Prostate gland (tissue), 2 donors: ENCODE measurements around the gene KLHL29. TPM values are rescaled to one million over a fixed set of nuclear protein-coding genes. Genes with fewer than 3 reads are reported as not detected.

Experiments used
- DNase-seq: peaks from one replicate; pipeline ENCODE4 v3.0.0-alpha.2; 2019; ENCODE audit warnings: low spot score
- H3K27ac ChIP-seq, 2 donors: fragments of 200-600 bp; sonication (generic); 2 replicates each; pipeline ENCODE4 v1.5.1; 2017 to 2019
- H3K27me3 ChIP-seq: fragments of 200-600 bp; sonication (generic); replicated peaks from 2 replicates; pipeline ENCODE4 v1.5.1; 2019; ENCODE audit not compliant: insufficient read depth
- H3K36me3 ChIP-seq, 2 donors: fragments of 200-600 bp; sonication (generic); 1 replicate in 1 of 2; 2 replicates in 1 of 2; pipeline versions ENCODE4 v1.5.1 to v1.8.1; 2017 to 2019
- H3K4me1 ChIP-seq: fragments of 200-600 bp; sonication (generic); replicated peaks from 2 replicates; pipeline ENCODE4 v1.5.1; 2019
- H3K4me3 ChIP-seq, 2 donors: fragments of 200-600 bp; sonication (generic); 2 replicates each; pipeline ENCODE4 v1.5.1; 2017 to 2019
- H3K9me3 ChIP-seq: fragments of 200-600 bp; sonication (generic); 2 replicates; pipeline ENCODE4 v1.5.1; 2017
- POLR2A ChIP-seq: fragments of 450-650 bp; IDR thresholded peaks from one replicate; pipeline ENCODE4 v1.6.1; 2016; ENCODE audit warnings: antibody characterized with exemption, mild to moderate bottlenecking
- POLR2AphosphoS5 ChIP-seq: sonication (generic); formaldehyde crosslinking; IDR thresholded peaks from one replicate; pipeline ENCODE4 v1.6.1; 2017; ENCODE audit warnings: antibody characterized with exemption
- WGBS: methylation state at CpG from one replicate; pipeline ENCODE4 v1.1.5; 2018; 5-methylcytosine and 5-hydroxymethylcytosine counted together
- intact Hi-C: fragments of 100-400 bp; cut with DNase I; formaldehyde crosslinking; loops from one replicate; pipeline ENCODE4 v1.14.2; 2022
- total RNA-seq, 2 donors: library from RNA; depleted of rRNA; stranded (reverse); fragments of >200 nt; gene quantifications; one replicate each; pipeline ENCODE4 v1.1.0, GENCODE V29; 2016
- TF ChIP-seq, protein P1 (sequence below), 4 experiments: fragments of 200-600 bp in 2 of 4; fragments of 450-650 bp in 2 of 4; sonication (generic) in 2 of 4; IDR thresholded peaks; 1 replicate in 3 of 4; 2 replicates in 1 of 4; pipeline ENCODE4 v1.5.1; 2016 to 2019; ENCODE audit warnings: antibody characterized with exemption in 4 of 4, mild to moderate bottlenecking in 2 of 4, moderate library complexity in 2 of 4

Gene KLHL29
- total RNA-seq, 2 donors from 2014 or later: 23.3 to 24.8 TPM

DNA sequence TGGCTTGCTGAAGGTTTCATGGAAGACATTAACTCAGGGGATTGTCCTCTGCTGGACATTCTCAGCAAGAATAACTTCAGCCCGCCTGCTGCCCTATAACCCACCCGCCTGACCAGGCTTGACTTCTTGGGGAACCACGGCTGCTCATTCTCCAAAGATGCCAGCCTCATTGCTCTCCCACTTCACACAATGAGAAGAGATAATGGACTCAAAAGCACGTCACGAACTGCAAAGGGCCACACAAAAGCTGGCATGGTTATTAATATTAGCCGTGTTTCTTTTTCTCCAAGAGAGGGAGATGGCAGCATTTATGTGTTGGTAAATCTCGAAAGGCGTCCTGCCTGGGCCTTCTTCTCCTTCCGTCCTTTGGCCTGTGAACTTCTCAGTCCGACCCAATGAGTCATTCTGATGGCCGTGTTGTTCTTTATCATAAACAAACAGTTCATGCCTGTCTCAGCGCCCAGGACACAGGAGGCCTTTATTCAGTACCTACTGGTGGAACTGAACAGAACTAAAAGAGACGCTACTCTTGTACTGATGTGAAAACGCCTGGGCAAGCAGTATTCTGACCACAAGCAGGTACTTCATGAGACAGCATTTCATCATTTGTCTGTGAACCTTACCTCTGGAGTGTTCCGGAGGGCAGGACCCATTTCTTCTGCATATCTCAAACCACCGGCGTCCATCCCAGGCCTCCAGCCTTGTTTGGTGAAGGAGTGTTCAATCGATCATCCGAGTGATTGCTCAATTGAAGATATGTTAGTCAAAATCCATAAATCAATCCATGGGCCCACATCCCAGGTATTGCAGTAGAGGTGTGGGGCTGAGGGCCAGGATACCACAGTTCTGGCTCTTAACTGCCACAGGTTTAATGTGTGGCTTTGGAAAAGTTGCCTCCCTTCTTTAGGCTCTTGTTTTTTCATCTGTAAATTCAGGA lies 25.1 kb upstream of the KLHL29 start:
- 96% methylated on average over 19 of the region's 19 CpGs for WGBS
- TF ChIP-seq POLR2A (no peak), POLR2AphosphoS5 (no peak)
- TF ChIP-seq, protein P1, sequence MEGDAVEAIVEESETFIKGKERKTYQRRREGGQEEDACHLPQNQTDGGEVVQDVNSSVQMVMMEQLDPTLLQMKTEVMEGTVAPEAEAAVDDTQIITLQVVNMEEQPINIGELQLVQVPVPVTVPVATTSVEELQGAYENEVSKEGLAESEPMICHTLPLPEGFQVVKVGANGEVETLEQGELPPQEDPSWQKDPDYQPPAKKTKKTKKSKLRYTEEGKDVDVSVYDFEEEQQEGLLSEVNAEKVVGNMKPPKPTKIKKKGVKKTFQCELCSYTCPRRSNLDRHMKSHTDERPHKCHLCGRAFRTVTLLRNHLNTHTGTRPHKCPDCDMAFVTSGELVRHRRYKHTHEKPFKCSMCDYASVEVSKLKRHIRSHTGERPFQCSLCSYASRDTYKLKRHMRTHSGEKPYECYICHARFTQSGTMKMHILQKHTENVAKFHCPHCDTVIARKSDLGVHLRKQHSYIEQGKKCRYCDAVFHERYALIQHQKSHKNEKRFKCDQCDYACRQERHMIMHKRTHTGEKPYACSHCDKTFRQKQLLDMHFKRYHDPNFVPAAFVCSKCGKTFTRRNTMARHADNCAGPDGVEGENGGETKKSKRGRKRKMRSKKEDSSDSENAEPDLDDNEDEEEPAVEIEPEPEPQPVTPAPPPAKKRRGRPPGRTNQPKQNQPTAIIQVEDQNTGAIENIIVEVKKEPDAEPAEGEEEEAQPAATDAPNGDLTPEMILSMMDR (IDR thresholded peaks at IDR 0.05): no peak
- intact Hi-C loops: loop anchor here (10.0 kb wide), 1 partner anchor 1005 kb away; no protein-coding TSS in a partner anchor
- no peak for DNase-seq
- no peaks in the 10 kb centered on the region for H3K27me3 ChIP-seq
- H3K36me3 ChIP-seq: no peaks in the 10 kb centered on the region
- no peaks in the 10 kb centered on the region for H3K9me3 ChIP-seq
- no peaks in the 10 kb centered on the region for H3K4me1 ChIP-seq
- no peak overlapping the region for H3K4me3 ChIP-seq
- no peak overlapping the region for H3K27ac ChIP-seq

DNA sequence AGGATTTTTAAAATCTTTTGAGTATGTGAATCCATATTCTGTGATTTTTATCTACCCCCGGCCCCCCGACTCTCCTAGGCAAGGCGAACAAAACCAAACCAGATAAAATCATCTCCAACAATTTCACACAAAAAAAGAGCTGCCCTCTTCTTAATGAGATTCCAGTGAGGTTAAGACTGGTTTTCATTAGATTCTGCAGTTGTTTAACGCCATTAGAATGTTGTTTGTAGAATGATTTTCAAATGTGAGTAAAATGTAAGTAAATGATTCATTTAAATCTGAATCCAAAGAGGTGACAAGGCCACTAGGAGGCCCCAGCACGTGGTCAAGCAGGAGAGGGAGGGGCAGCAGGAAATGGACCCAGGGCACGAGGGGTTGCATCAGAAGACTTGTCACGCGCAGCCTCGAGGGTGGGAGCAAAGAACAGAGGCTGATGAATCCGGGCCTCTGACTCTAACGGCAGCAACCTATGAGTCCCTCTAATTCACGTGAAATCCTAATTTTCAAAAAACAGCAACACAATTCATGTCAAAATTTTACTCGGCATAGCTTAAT lies 24.3 kb upstream of the KLHL29 start:
- TF ChIP-seq, protein P1 (IDR thresholded peaks at IDR 0.05): no peak
- no peak for TF ChIP-seq POLR2A
- no peak for TF ChIP-seq POLR2AphosphoS5
- no peaks in the 10 kb centered on the region for H3K4me1 ChIP-seq
- no peaks in the 10 kb centered on the region for H3K36me3 ChIP-seq
- 78% methylated on average over 13 of the region's 13 CpGs for WGBS
- no peaks in the 10 kb centered on the region for H3K9me3 ChIP-seq
- intact Hi-C loops: no loop called here
- no peaks in the 10 kb centered on the region for H3K27me3 ChIP-seq
- no peak overlapping the region for H3K27ac ChIP-seq
- H3K4me3 ChIP-seq: no peak overlapping the region
- DNase-seq: no peak

DNA sequence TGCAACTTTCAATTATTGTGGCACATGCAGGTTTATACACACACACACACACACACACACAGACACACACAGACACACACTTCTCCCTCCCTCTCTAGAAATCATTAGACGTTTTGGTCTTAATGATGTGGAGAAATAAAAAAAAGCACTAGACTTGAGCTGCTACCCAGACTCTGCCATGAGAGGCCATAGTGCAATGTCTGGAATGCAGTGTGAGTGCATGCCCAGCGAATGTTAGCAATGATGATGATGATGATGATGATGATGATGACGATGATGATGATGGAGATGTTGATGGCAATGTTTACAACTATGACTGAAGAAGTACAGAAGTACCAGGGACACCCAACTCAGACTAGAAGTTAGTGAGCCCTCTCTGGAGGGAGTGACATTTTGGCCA lies 23.8 kb upstream of the KLHL29 start:
- no peak for DNase-seq
- intact Hi-C loops: no loop called here
- WGBS: 90% methylated on average over 3 of the region's 3 CpGs
- Histone ChIP-seq H3K4me3 (no peak overlapping the region), H3K27ac (no peak overlapping the region), H3K9me3 (no peaks in the 10 kb centered on the region), H3K36me3 (no peaks in the 10 kb centered on the region), H3K4me1 (no peaks in the 10 kb centered on the region), H3K27me3 (no peaks in the 10 kb centered on the region)
- TF ChIP-seq POLR2AphosphoS5: no peak
- TF ChIP-seq, protein P1 (IDR thresholded peaks at IDR 0.05): no peak
- TF ChIP-seq POLR2A: no peak

DNA sequence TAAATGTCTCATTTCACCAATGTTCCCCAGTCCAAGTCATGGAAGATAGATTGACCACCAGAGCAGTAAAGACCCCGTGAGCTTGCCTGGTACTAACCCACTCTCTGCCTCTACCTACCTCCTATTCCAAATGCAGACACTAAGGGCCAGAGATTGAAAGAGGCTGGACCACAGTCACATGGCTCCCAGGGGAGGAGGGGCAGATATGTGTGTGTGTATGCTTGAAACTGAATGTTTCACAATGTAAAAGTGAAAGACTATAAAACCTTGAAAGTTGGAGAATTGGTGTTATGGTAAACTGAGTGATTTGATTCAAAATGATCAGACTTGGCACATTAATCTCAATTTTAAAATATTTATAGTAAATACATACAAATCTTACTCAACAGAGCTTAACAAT lies 21.7 kb upstream of the KLHL29 start:
- Histone ChIP-seq H3K27me3 (no peaks in the 10 kb centered on the region), H3K9me3 (no peaks in the 10 kb centered on the region), H3K27ac (no peak overlapping the region), H3K36me3 (no peaks in the 10 kb centered on the region), H3K4me1 (no peaks in the 10 kb centered on the region), H3K4me3 (no peak overlapping the region)
- TF ChIP-seq POLR2A: no peak
- TF ChIP-seq POLR2AphosphoS5: no peak
- TF ChIP-seq, protein P1 (IDR thresholded peaks at IDR 0.05): no peak
- WGBS: 80% methylated on average over 1 of the region's 1 CpG
- DNase-seq: no peak
- intact Hi-C loops: no loop called here
